Loucy (cell line): ENCODE data around the gene DAP.
"Not testable (repeated sequence)": the region's sequence is repeated elsewhere in the genome, so short reads cannot be mapped to it uniquely, and the experiment has no call there.

ENCODE experiments used
- H2AFZ ChIP-seq: fragments of 200-600 bp; sonication (generic); 2 replicates; pipeline ENCODE4 v1.6.0; 2016; ENCODE audit warnings: antibody characterized with exemption, mild to moderate bottlenecking, low read length, moderate library complexity
- H3F3A ChIP-seq: fragments of 200-600 bp; 2 replicates; pipeline ENCODE4 v1.6.0; 2016; ENCODE audit warnings: antibody characterized with exemption, low read depth, mild to moderate bottlenecking
- H3K27me3 ChIP-seq: fragments of 200-600 bp; sonication (generic); 2 replicates; pipeline ENCODE4 v1.6.1; 2014; ENCODE audit warnings: low read length, mild to moderate bottlenecking; ENCODE audit not compliant: insufficient read depth, poor library complexity, severe bottlenecking
- H3K36me3 ChIP-seq: fragments of 200-600 bp; sonication (generic); 2 replicates; pipeline ENCODE4 v1.6.1; 2016; ENCODE audit warnings: low read length; ENCODE audit not compliant: insufficient read depth
- H3K4me1 ChIP-seq: fragments of 200-600 bp; sonication (generic); 2 replicates; pipeline ENCODE4 v1.5.1; 2014; ENCODE audit warnings: low read length, mild to moderate bottlenecking; ENCODE audit not compliant: insufficient read depth, poor library complexity, severe bottlenecking
- H3K4me2 ChIP-seq: fragments of 200-600 bp; sonication (generic); 2 replicates; pipeline ENCODE4 v1.6.0; 2014; ENCODE audit warnings: antibody characterized with exemption, low read length, low read depth, mild to moderate bottlenecking; ENCODE audit not compliant: poor library complexity, severe bottlenecking
- H3K4me3 ChIP-seq: fragments of 200-600 bp; sonication (generic); 2 replicates; pipeline ENCODE4 v1.5.1; 2014; ENCODE audit warnings: low read length, mild to moderate bottlenecking, mixed read lengths; ENCODE audit not compliant: poor library complexity, severe bottlenecking
- H3K79me2 ChIP-seq: fragments of 200-600 bp; sonication (generic); 2 replicates; pipeline ENCODE4 v1.6.1; 2014; ENCODE audit warnings: low read length; ENCODE audit not compliant: insufficient read depth
- H3K9ac ChIP-seq: fragments of 200-600 bp; sonication (generic); 2 replicates; pipeline ENCODE4 v1.6.0; 2014; ENCODE audit warnings: mild to moderate bottlenecking, low read depth, low read length, moderate library complexity; ENCODE audit not compliant: poor library complexity, severe bottlenecking
- H3K9me2 ChIP-seq: fragments of 200-600 bp; sonication (generic); replicated peaks from 2 replicates; pipeline ENCODE4 v1.6.1; 2016; ENCODE audit warnings: low read depth, low read length, mixed read lengths
- H3K9me3 ChIP-seq: fragments of 200-600 bp; sonication (generic); 2 replicates; pipeline ENCODE4 v1.6.1; 2014; ENCODE audit warnings: mild to moderate bottlenecking, antibody characterized with exemption, low read length, low read depth; ENCODE audit not compliant: insufficient read depth
- H4K20me1 ChIP-seq: fragments of 200-600 bp; sonication (generic); 2 replicates; pipeline ENCODE4 v1.6.0; 2014; ENCODE audit warnings: antibody characterized with exemption, low read length, mild to moderate bottlenecking; ENCODE audit not compliant: insufficient read depth, poor library complexity, severe bottlenecking
- CTCF ChIP-seq: fragments of 200-600 bp; sonication (generic); conservative IDR thresholded peaks from 2 replicates; pipeline ENCODE4 v1.5.1; 2014; ENCODE audit warnings: mild to moderate bottlenecking, antibody characterized with exemption, low read length
- EZH2phosphoT487 ChIP-seq: fragments of 200-600 bp; IDR thresholded peaks from 2 replicates; pipeline ENCODE4 v1.6.1; 2018; ENCODE audit warnings: antibody characterized with exemption, mild to moderate bottlenecking, moderate library complexity, borderline replicate concordance

The DAP gene

GRCh38 chr5:10723514-10723913, 37.5 kb downstream of the DAP start:
- H3K9ac ChIP-seq = no peak overlapping the region
- no peaks in the 10 kb centered on the region for H3F3A ChIP-seq
- no peaks in the 10 kb centered on the region for H3K79me2 ChIP-seq

GRCh38 chr5:10720766-10721165, 40.3 kb downstream of the DAP start:
- not testable (repeated sequence) for H3K9ac ChIP-seq, H3K27me3 ChIP-seq, H3K79me2 ChIP-seq, H3K9me2 ChIP-seq, H3F3A ChIP-seq, H2AFZ ChIP-seq, H4K20me1 ChIP-seq, H3K9me3 ChIP-seq, H3K4me2 ChIP-seq, H3K4me1 ChIP-seq, H3K4me3 ChIP-seq
- peaks cover 15% of the 10 kb centered on the region; the same call in 1 of the 2 replicates for H3K36me3 ChIP-seq

More at GRCh38 chr5:10723514-10723913, 37.5 kb downstream of the DAP start:
- no peak for TF ChIP-seq EZH2phosphoT487
- TF ChIP-seq CTCF = no peak
- no peak overlapping the region for H3K4me3 ChIP-seq
- H3K27me3 ChIP-seq = no peaks in the 10 kb centered on the region
- H3K4me1 ChIP-seq = peaks cover 5% of the 10 kb centered on the region
- no peaks in the 10 kb centered on the region for H3K9me2 ChIP-seq
- H2AFZ ChIP-seq = no peak overlapping the region
- H4K20me1 ChIP-seq = no peaks in the 10 kb centered on the region
- no peaks in the 10 kb centered on the region for H3K9me3 ChIP-seq
- H3K4me2 ChIP-seq = no peak overlapping the region
- H3K36me3 ChIP-seq = peaks cover 16% of the 10 kb centered on the region; the same call in 1 of the 2 replicates

- H2AFZ ChIP-seq = no peak overlapping the region
- no peak overlapping the region for H3K4me3 ChIP-seq
- no peaks in the 10 kb centered on the region for H4K20me1 ChIP-seq
- H3F3A ChIP-seq = no peaks in the 10 kb centered on the region
- peaks cover 15% of the 10 kb centered on the region; the same call in 1 of the 2 replicates for H3K36me3 ChIP-seq
- no peaks in the 10 kb centered on the region for H3K9me2 ChIP-seq
- no peaks in the 10 kb centered on the region for H3K79me2 ChIP-seq
- no peaks in the 10 kb centered on the region for H3K9me3 ChIP-seq
- H3K4me2 ChIP-seq = no peak overlapping the region
- H3K9ac ChIP-seq = no peak overlapping the region
- H3K4me1 ChIP-seq = no peaks in the 10 kb centered on the region
- H3K27me3 ChIP-seq = no peaks in the 10 kb centered on the region
- no peak for TF ChIP-seq CTCF
- no peak for TF ChIP-seq EZH2phosphoT487
Measured at GRCh38 chr5:10719965-10720364, 41.1 kb downstream of the DAP start.

GRCh38 chr5:10718617-10719016, 42.4 kb downstream of the DAP start:
- H3K4me1 ChIP-seq, H3K4me2 ChIP-seq, H3K9me3 ChIP-seq, H3K27me3 ChIP-seq, H3K79me2 ChIP-seq, H3K9ac ChIP-seq, H4K20me1 ChIP-seq, H3K9me2 ChIP-seq, H2AFZ ChIP-seq, H3F3A ChIP-seq, H3K4me3 ChIP-seq: not testable (repeated sequence)
- peaks cover 13% of the 10 kb centered on the region; the same call in 1 of the 2 replicates for H3K36me3 ChIP-seq

- not testable (repeated sequence) for H2AFZ ChIP-seq, H3K4me2 ChIP-seq, H3F3A ChIP-seq, H3K9me3 ChIP-seq, H3K9ac ChIP-seq, H3K9me2 ChIP-seq, H3K4me3 ChIP-seq, H4K20me1 ChIP-seq, H3K27me3 ChIP-seq, H3K79me2 ChIP-seq, H3K4me1 ChIP-seq
- H3K36me3 ChIP-seq = peaks cover 13% of the 10 kb centered on the region; the same call in 1 of the 2 replicates
Measured at GRCh38 chr5:10716825-10717224, 44.2 kb downstream of the DAP start.
